Neural cell (in vitro differentiated cells): Measurements from ENCODE around the gene DNAJC3. TPM values are rescaled to one million over a fixed set of nuclear protein-coding genes. Genes with fewer than 3 reads are reported as not detected.

Experiments
- H2AFZ ChIP-seq: fragments of 200-600, 300-800 bp; sonication (generic), shearing (Covaris generic); 2 replicates; pipeline ENCODE4 v1.6.0; 2014; ENCODE audit warnings: low read depth, mild to moderate bottlenecking, antibody characterized with exemption, low read length, moderate library complexity
- H3F3A ChIP-seq: fragments of 200-600 bp; shearing (Covaris generic); 2 replicates; pipeline ENCODE4 v1.6.1; 2016; ENCODE audit warnings: mild to moderate bottlenecking, moderate library complexity, mixed read lengths, antibody characterized with exemption, low read length; ENCODE audit not compliant: insufficient read depth, poor library complexity, severe bottlenecking
- H3K27ac ChIP-seq: fragments of 200-600, 300-800 bp; sonication (generic), shearing (Covaris generic); 2 replicates; pipeline ENCODE4 v1.5.1; 2014; ENCODE audit warnings: mild to moderate bottlenecking, low read length, moderate library complexity
- H3K27me3 ChIP-seq: fragments of 300-800, 200-600 bp; sonication (generic), shearing (Covaris generic); 2 replicates; pipeline ENCODE4 v1.6.0; 2014; ENCODE audit warnings: mild to moderate bottlenecking, low read depth, low read length, moderate library complexity; ENCODE audit not compliant: insufficient read depth
- H3K36me3 ChIP-seq: fragments of 300-800, 200-600 bp; sonication (generic), shearing (Covaris generic); 2 replicates; pipeline ENCODE4 v1.5.1; 2014; ENCODE audit warnings: mild to moderate bottlenecking, antibody characterized with exemption, low read length, moderate library complexity; ENCODE audit not compliant: insufficient read depth
- H3K4me2 ChIP-seq: fragments of 300-800, 200-600 bp; sonication (generic), shearing (Covaris generic); 2 replicates; pipeline ENCODE4 v1.6.0; 2014; ENCODE audit warnings: mild to moderate bottlenecking, low read length
- H3K4me3 ChIP-seq: fragments of 300-800, 200-600 bp; sonication (generic), shearing (Covaris generic); 2 replicates; pipeline ENCODE4 v1.5.1; 2014; ENCODE audit warnings: mild to moderate bottlenecking, low read length, moderate library complexity
- H3K79me2 ChIP-seq: fragments of 200-600 bp; shearing (Covaris generic); replicated peaks from 2 replicates; pipeline ENCODE4 v1.6.0; 2014; ENCODE audit warnings: mild to moderate bottlenecking, low read length, moderate library complexity; ENCODE audit not compliant: insufficient read depth
- H3K9ac ChIP-seq: fragments of 300-800, 200-600 bp; sonication (generic), shearing (Covaris generic); 2 replicates; pipeline ENCODE4 v1.6.1; 2016; ENCODE audit warnings: mild to moderate bottlenecking, low read length, mixed read lengths
- H3K9me2 ChIP-seq: fragments of 200-600 bp; shearing (Covaris generic); 2 replicates; pipeline ENCODE4 v1.6.1; 2016; ENCODE audit warnings: mild to moderate bottlenecking, low read length, mixed read lengths; ENCODE audit not compliant: insufficient read depth
- H3K9me3 ChIP-seq: fragments of 200-600, 300-800 bp; sonication (generic), shearing (Covaris generic); 2 replicates; pipeline ENCODE4 v1.6.1; 2016; ENCODE audit warnings: mild to moderate bottlenecking, mixed run types, low read length, moderate library complexity, mixed read lengths
- H4K20me1 ChIP-seq: fragments of 200-600 bp; shearing (Covaris generic); 2 replicates; pipeline ENCODE4 v1.6.1; 2016; ENCODE audit warnings: mild to moderate bottlenecking, mixed run types; ENCODE audit not compliant: insufficient read depth
- EP300 ChIP-seq: fragments of 450-650 bp; conservative IDR thresholded peaks from 2 replicates; pipeline ENCODE4 v1.6.1; 2014; ENCODE audit warnings: antibody characterized with exemption, mild to moderate bottlenecking, moderate library complexity; ENCODE audit not compliant: poor library complexity, severe bottlenecking
- EZH2 ChIP-seq: fragments of 200-600, 300-800 bp; shearing (Covaris generic), sonication (generic); IDR thresholded peaks from 2 replicates; pipeline ENCODE4 v1.6.1; 2014; ENCODE audit warnings: antibody characterized with exemption, low read length, borderline replicate concordance, mild to moderate bottlenecking; ENCODE audit not compliant: insufficient read depth, poor library complexity, severe bottlenecking
- MXI1 ChIP-seq: fragments of 450-650 bp; conservative IDR thresholded peaks from 2 replicates; pipeline ENCODE4 v1.6.1; 2014; ENCODE audit warnings: antibody characterized with exemption, mild to moderate bottlenecking; ENCODE audit not compliant: poor library complexity, severe bottlenecking
- POLR2AphosphoS5 ChIP-seq: IDR thresholded peaks from 2 replicates; pipeline ENCODE4 v1.6.1; 2012
- RAD21 ChIP-seq: fragments of 450-650 bp; conservative IDR thresholded peaks from 2 replicates; pipeline ENCODE4 v1.6.1; 2014; ENCODE audit warnings: antibody characterized with exemption, mild to moderate bottlenecking, moderate library complexity
- REST ChIP-seq: IDR thresholded peaks from 2 replicates; pipeline ENCODE4 v1.6.1; 2012; ENCODE audit warnings: borderline replicate concordance
- SMC3 ChIP-seq: fragments of 450-650 bp; conservative IDR thresholded peaks from 2 replicates; pipeline ENCODE4 v1.6.1; 2014; ENCODE audit warnings: antibody characterized with exemption, mild to moderate bottlenecking, moderate library complexity; ENCODE audit not compliant: poor library complexity
- TAF1 ChIP-seq: IDR thresholded peaks from 2 replicates; pipeline ENCODE4 v1.6.1; 2012; ENCODE audit warnings: low read depth
- polyA plus RNA-seq: library from polyadenylated mRNA; depleted of rRNA; stranded (reverse); fragments of >200 nt; gene quantifications from 2 replicates; pipeline ENCODE4 v1.2.3, GENCODE V29; 2014
- TF ChIP-seq, protein P1 (sequence below): fragments of 450-650 bp; IDR thresholded peaks from 2 replicates; pipeline ENCODE4 v1.5.1; 2014; ENCODE audit warnings: antibody characterized with exemption, mild to moderate bottlenecking, moderate library complexity; ENCODE audit not compliant: poor library complexity, severe bottlenecking

Gene DNAJC3
- polyA plus RNA-seq, 1 donor from 2014 or later, result 8.2 TPM

DNA sequence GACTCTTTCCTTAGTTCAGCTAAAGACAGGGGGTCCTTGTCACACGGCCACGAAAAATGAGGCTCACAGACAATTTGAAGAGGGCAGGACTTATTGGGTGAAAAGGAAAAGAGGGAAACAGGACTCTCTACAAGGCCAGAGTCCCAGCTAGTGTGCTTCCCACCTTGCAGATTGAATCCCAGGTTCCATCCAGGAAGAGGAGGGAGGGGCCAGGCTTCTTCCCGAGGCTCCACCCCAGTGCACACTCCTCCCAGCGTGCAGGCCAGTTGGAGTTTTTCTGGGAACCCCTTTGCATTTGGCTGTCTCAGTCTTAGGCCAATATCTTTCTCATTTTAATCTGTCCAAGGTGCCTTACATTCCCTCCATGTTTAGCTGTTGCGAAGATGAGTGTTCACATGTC, 106.8 kb downstream of the DNAJC3 start:
- H3K9me2 ChIP-seq, result no peaks in the 10 kb centered on the region
- TF ChIP-seq, protein P1, sequence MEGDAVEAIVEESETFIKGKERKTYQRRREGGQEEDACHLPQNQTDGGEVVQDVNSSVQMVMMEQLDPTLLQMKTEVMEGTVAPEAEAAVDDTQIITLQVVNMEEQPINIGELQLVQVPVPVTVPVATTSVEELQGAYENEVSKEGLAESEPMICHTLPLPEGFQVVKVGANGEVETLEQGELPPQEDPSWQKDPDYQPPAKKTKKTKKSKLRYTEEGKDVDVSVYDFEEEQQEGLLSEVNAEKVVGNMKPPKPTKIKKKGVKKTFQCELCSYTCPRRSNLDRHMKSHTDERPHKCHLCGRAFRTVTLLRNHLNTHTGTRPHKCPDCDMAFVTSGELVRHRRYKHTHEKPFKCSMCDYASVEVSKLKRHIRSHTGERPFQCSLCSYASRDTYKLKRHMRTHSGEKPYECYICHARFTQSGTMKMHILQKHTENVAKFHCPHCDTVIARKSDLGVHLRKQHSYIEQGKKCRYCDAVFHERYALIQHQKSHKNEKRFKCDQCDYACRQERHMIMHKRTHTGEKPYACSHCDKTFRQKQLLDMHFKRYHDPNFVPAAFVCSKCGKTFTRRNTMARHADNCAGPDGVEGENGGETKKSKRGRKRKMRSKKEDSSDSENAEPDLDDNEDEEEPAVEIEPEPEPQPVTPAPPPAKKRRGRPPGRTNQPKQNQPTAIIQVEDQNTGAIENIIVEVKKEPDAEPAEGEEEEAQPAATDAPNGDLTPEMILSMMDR, result no peak
- TF ChIP-seq SMC3 (no peak), EP300 (no peak), EZH2 (no peak), POLR2AphosphoS5 (no peak), MXI1 (no peak), RAD21 (no peak)
- no peaks in the 10 kb centered on the region for H3K79me2 ChIP-seq
- H3K27ac ChIP-seq, result no peak overlapping the region
- H3K36me3 ChIP-seq, result no peaks in the 10 kb centered on the region
- H3K9ac ChIP-seq, result no peak overlapping the region
- no peaks in the 10 kb centered on the region for H3K27me3 ChIP-seq
- H3K4me2 ChIP-seq, result no peak overlapping the region
- H3K4me3 ChIP-seq, result no peak overlapping the region
- no peak overlapping the region for H2AFZ ChIP-seq
- H3K9me3 ChIP-seq, result no peaks in the 10 kb centered on the region
- H3F3A ChIP-seq, result no peaks in the 10 kb centered on the region
- H4K20me1 ChIP-seq, result no peaks in the 10 kb centered on the region

- no peak overlapping the region for H3K4me2 ChIP-seq
- no peak overlapping the region for H3K4me3 ChIP-seq
- H2AFZ ChIP-seq, result no peak overlapping the region
- no peak overlapping the region for H3K27ac ChIP-seq
- no peaks in the 10 kb centered on the region for H3K36me3 ChIP-seq
- H4K20me1 ChIP-seq, result no peaks in the 10 kb centered on the region
- H3K79me2 ChIP-seq, result no peaks in the 10 kb centered on the region
- no peak overlapping the region for H3K9ac ChIP-seq
- no peaks in the 10 kb centered on the region for H3F3A ChIP-seq
- H3K27me3 ChIP-seq, result no peaks in the 10 kb centered on the region
- H3K9me2 ChIP-seq, result no peaks in the 10 kb centered on the region
- TF ChIP-seq SMC3 (no peak), POLR2AphosphoS5 (no peak), MXI1 (no peak)
- no peaks in the 10 kb centered on the region for H3K9me3 ChIP-seq
Observed at GRCh38 chr13:95784161-95784899, 107.4 kb downstream of the DNAJC3 start.

GRCh38 chr13:95784900-95785290, 108.0 kb downstream of the DNAJC3 start:
- Histone ChIP-seq H3K36me3 (no peaks in the 10 kb centered on the region), H3K79me2 (no peaks in the 10 kb centered on the region), H3F3A (no peaks in the 10 kb centered on the region), H4K20me1 (no peaks in the 10 kb centered on the region), H3K9ac (no peak overlapping the region), H3K27ac (no peak overlapping the region), H3K4me2 (no peak overlapping the region), H3K4me3 (no peak overlapping the region), H3K27me3 (no peaks in the 10 kb centered on the region), H3K9me3 (no peaks in the 10 kb centered on the region), H3K9me2 (no peaks in the 10 kb centered on the region), H2AFZ (no peak overlapping the region)
- TF ChIP-seq, protein P1, result no peak
- no peak for TF ChIP-seq POLR2AphosphoS5
- no peak for TF ChIP-seq MXI1
- TF ChIP-seq SMC3, result no peak
- no peak for TF ChIP-seq TAF1
- no peak for TF ChIP-seq EZH2
- TF ChIP-seq REST, result no peak
- TF ChIP-seq EP300, result no peak
- no peak for TF ChIP-seq RAD21
